Nephron progenitor cell (in vitro differentiated cells): ENCODE data around the gene TRPV6.

Source experiments
- DNase-seq: peaks from one replicate; pipeline ENCODE4 v3.0.0; 2021
- H3K27ac Mint-ChIP-seq: 2 replicates; pipeline ENCODE4 v1.8.0; 2021; ENCODE audit warnings: mild to moderate bottlenecking, moderate library complexity, mixed read lengths
- H3K27me3 Mint-ChIP-seq: 2 replicates; pipeline ENCODE4 v1.8.0; 2021; ENCODE audit warnings: mild to moderate bottlenecking, low read depth, mixed read lengths; ENCODE audit not compliant: poor library complexity
- H3K36me3 Mint-ChIP-seq: 2 replicates; pipeline ENCODE4 v1.8.0; 2021; ENCODE audit warnings: low read depth, mixed read lengths
- H3K4me1 Mint-ChIP-seq: 2 replicates; pipeline ENCODE4 v1.8.0; 2021; ENCODE audit warnings: mixed read lengths
- H3K4me3 Mint-ChIP-seq: 2 replicates; pipeline ENCODE4 v1.8.0; 2021; ENCODE audit warnings: mild to moderate bottlenecking, moderate library complexity, mixed read lengths
- H3K9me3 Mint-ChIP-seq: 2 replicates; pipeline ENCODE4 v1.8.0; 2021; ENCODE audit warnings: mild to moderate bottlenecking, moderate library complexity, mixed read lengths
- TF ChIP-seq, protein P1 (sequence below): fragments of 200-600 bp; sonication (generic); IDR thresholded peaks from 2 replicates; pipeline ENCODE4 v1.5.0; 2021; ENCODE audit warnings: antibody characterized with exemption

Gene TRPV6

DNA sequence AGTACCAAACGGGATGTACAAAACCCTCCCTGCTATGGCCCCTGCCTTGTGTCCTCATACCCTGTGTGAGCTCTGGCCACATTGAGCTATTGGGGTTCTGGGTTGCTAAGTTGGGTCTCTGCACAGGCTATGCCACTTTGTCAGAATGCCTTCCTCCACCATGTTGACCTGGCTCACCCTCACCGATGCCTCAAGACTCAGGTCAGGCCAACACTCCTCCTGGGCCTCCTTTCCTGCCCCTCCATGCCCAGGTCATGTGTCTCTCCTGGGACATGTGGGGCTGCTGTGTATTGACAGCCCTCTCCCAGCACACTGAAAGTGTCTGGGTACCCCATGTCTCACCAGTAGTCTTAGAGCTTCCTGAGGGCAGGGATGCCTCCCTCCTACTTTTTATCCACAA lies 33.4 kb upstream of the TRPV6 start:
- TF ChIP-seq, protein P1, sequence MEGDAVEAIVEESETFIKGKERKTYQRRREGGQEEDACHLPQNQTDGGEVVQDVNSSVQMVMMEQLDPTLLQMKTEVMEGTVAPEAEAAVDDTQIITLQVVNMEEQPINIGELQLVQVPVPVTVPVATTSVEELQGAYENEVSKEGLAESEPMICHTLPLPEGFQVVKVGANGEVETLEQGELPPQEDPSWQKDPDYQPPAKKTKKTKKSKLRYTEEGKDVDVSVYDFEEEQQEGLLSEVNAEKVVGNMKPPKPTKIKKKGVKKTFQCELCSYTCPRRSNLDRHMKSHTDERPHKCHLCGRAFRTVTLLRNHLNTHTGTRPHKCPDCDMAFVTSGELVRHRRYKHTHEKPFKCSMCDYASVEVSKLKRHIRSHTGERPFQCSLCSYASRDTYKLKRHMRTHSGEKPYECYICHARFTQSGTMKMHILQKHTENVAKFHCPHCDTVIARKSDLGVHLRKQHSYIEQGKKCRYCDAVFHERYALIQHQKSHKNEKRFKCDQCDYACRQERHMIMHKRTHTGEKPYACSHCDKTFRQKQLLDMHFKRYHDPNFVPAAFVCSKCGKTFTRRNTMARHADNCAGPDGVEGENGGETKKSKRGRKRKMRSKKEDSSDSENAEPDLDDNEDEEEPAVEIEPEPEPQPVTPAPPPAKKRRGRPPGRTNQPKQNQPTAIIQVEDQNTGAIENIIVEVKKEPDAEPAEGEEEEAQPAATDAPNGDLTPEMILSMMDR: no peak
- no peak overlapping the region for H3K27ac Mint-ChIP-seq
- no peaks in the 10 kb centered on the region for H3K9me3 Mint-ChIP-seq
- H3K4me3 Mint-ChIP-seq: no peak overlapping the region
- H3K36me3 Mint-ChIP-seq: no peaks in the 10 kb centered on the region
- no peak for DNase-seq
- peaks cover 7% of the 10 kb centered on the region for H3K4me1 Mint-ChIP-seq
- H3K27me3 Mint-ChIP-seq: peaks cover 16% of the 10 kb centered on the region

GRCh38 chr7:142917447-142917846 lies 31.9 kb upstream of the TRPV6 start:
- DNase-seq: no peak
- Mint-ChIP-seq H3K27ac (no peak overlapping the region), H3K9me3 (no peaks in the 10 kb centered on the region), H3K4me1 (peaks cover 10% of the 10 kb centered on the region), H3K36me3 (no peaks in the 10 kb centered on the region), H3K4me3 (no peak overlapping the region), H3K27me3 (peaks cover 17% of the 10 kb centered on the region)
- TF ChIP-seq, protein P1: no peak

DNA sequence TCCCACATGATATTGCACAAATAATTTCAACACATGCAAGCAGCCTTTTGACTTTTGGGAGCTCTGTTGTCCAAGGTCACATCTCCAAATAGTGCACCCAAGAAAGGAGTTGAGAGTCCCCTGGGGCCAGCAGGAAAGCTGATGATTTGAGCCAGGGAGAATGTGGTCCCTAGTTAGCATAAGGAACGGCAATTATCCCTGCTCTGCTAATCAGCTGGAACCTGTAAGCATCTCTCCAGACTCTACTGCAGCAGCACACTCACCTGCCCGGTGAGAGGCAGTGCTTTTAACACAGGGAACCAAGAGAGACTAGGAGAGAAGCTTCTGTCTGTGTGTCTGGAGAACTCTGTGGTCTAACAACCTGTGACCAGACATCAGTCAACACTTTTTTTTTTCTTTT lies 31.0 kb upstream of the TRPV6 start:
- TF ChIP-seq, protein P1: no peak
- H3K9me3 Mint-ChIP-seq: no peaks in the 10 kb centered on the region
- peaks cover 10% of the 10 kb centered on the region for H3K4me1 Mint-ChIP-seq
- peaks cover 17% of the 10 kb centered on the region for H3K27me3 Mint-ChIP-seq
- H3K4me3 Mint-ChIP-seq: no peak overlapping the region
- no peak for DNase-seq
- H3K36me3 Mint-ChIP-seq: no peaks in the 10 kb centered on the region
- no peak overlapping the region for H3K27ac Mint-ChIP-seq

- TF ChIP-seq, protein P1: no peak
- no peak overlapping the region for H3K4me3 Mint-ChIP-seq
- no peak overlapping the region for H3K27ac Mint-ChIP-seq
- DNase-seq: no peak
- peaks cover 10% of the 10 kb centered on the region for H3K4me1 Mint-ChIP-seq
- H3K27me3 Mint-ChIP-seq: peaks cover 22% of the 10 kb centered on the region
- no peaks in the 10 kb centered on the region for H3K36me3 Mint-ChIP-seq
- H3K9me3 Mint-ChIP-seq: no peaks in the 10 kb centered on the region
Observed at GRCh38 chr7:142915315-142915714, 29.8 kb upstream of the TRPV6 start.

GRCh38 chr7:142914121-142914520 lies 28.6 kb upstream of the TRPV6 start:
- TF ChIP-seq, protein P1: no peak
- Mint-ChIP-seq H3K27me3 (peaks cover 18% of the 10 kb centered on the region), H3K4me3 (no peak overlapping the region), H3K36me3 (no peaks in the 10 kb centered on the region), H3K27ac (no peak overlapping the region), H3K9me3 (no peaks in the 10 kb centered on the region), H3K4me1 (peaks cover 10% of the 10 kb centered on the region)
- no peak for DNase-seq

DNA sequence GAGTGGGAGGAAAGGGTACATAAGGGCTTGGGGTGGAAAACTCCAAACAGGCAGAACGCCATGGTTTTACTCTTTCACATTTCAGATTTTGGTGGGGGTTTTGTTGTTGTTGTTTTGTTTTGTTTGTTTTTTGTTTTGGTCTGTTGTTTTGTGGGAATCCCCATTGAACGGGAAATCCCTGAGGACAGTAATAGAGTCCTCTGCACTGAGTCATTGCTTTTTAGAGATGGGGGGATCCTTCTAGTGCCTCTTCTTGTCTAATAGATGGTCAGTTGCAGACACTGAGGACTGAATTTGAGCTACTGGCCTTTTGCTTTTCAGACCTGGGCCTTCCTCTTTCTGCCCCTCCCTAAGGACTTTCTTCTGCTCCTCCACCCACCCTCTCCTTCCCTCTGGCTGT lies 28.0 kb upstream of the TRPV6 start:
- Mint-ChIP-seq H3K4me3 (no peak overlapping the region), H3K4me1 (peaks cover 10% of the 10 kb centered on the region), H3K27me3 (peaks cover 18% of the 10 kb centered on the region), H3K9me3 (no peaks in the 10 kb centered on the region), H3K36me3 (no peaks in the 10 kb centered on the region), H3K27ac (no peak overlapping the region)
- no peak for DNase-seq
- TF ChIP-seq, protein P1: no peak
